ENCODE data around the gene SLC28A1. TPM values are rescaled to one million over a fixed set of nuclear protein-coding genes. Genes with fewer than 3 reads are reported as not detected.
A peak's percentile ranks its signal among the peaks of the same experiment; 100 is the strongest.
"Not testable (repeated sequence)": the region's sequence is repeated elsewhere in the genome, so short reads cannot be mapped to it uniquely, and the experiment has no call there.

The SLC28A1 gene
- total RNA-seq, 2 donors from 2014 or later = 0.80 TPM; not detected in 1

GRCh38 chr15:84924077-84924731, 39.7 kb downstream of the SLC28A1 start:
- TF ChIP-seq CTCF (IDR thresholded peaks at IDR 0.05) = no peak
- H3K27ac ChIP-seq = no peak overlapping the region

GRCh38 chr15:84924821-84925569, 40.5 kb downstream of the SLC28A1 start:
- H3K4me3 ChIP-seq; H3K27ac ChIP-seq; H3K4me1 ChIP-seq; H3K36me3 ChIP-seq; H3K27me3 ChIP-seq; H3K9me3 ChIP-seq; H3K9ac ChIP-seq (ENCODE audit: low read depth in 2 of 2, low read length in 2 of 2): not testable (repeated sequence)
- intact Hi-C loops (cut with DNase I) = loop anchor here (5.0 kb wide), 3 partner anchors 78 to 338 kb away; no protein-coding TSS in a partner anchor
- peak; percentile 28 for DNase-seq

More at GRCh38 chr15:84924077-84924731, 39.7 kb downstream of the SLC28A1 start:
- DNase-seq = no peak
- Histone ChIP-seq H3K9ac (ENCODE audit: low read depth in 2 of 2, low read length in 2 of 2) (no peak overlapping the region), H3K4me3 (no peak overlapping the region), H3K9me3 (no peaks in the 10 kb centered on the region), H3K36me3 (no peaks in the 10 kb centered on the region), H3K27me3 (no peaks in the 10 kb centered on the region), H3K4me1 (no peaks in the 10 kb centered on the region)
- intact Hi-C loops (cut with DNase I) = no loop called here

- Histone ChIP-seq H3K27me3 (no peaks in the 10 kb centered on the region), H3K36me3 (no peaks in the 10 kb centered on the region), H3K4me1 (no peaks in the 10 kb centered on the region), H3K9me3 (no peaks in the 10 kb centered on the region), H3K9ac (ENCODE audit: low read depth in 2 of 2, low read length in 2 of 2) (no peak overlapping the region), H3K4me3 (no peak overlapping the region), H3K27ac (no peak overlapping the region)
- TF ChIP-seq CTCF (IDR thresholded peaks at IDR 0.05) = no peak
- DNase-seq = no peak
- intact Hi-C loops (cut with DNase I) = loop anchor here (5.0 kb wide), 3 partner anchors 79 to 339 kb away; no protein-coding TSS in a partner anchor
These were observed 41.4 kb downstream of the SLC28A1 start for GRCh38 chr15:84925906-84926305.

GRCh38 chr15:84926491-84927230, 42.2 kb downstream of the SLC28A1 start:
- TF ChIP-seq CTCF (IDR thresholded peaks at IDR 0.05) = no peak
- intact Hi-C loops (cut with DNase I) = loop anchor here (5.0 kb wide), 3 partner anchors 79 to 339 kb away; no protein-coding TSS in a partner anchor
- no peaks in the 10 kb centered on the region for H3K36me3 ChIP-seq

GRCh38 chr15:84928843-84929168, 44.3 kb downstream of the SLC28A1 start:
- Histone ChIP-seq H3K9ac (ENCODE audit: low read depth in 2 of 2, low read length in 2 of 2) (no peak overlapping the region), H3K9me3 (no peaks in the 10 kb centered on the region), H3K4me1 (no peaks in the 10 kb centered on the region), H3K27me3 (no peaks in the 10 kb centered on the region), H3K4me3 (no peak overlapping the region), H3K27ac (no peak overlapping the region), H3K36me3 (no peaks in the 10 kb centered on the region)
- intact Hi-C loops (cut with DNase I) = loop anchor here (5.0 kb wide), 3 partner anchors 82 to 342 kb away; no protein-coding TSS in a partner anchor
- no peak for DNase-seq
- TF ChIP-seq CTCF (IDR thresholded peaks at IDR 0.05) = no peak

More at GRCh38 chr15:84926491-84927230, 42.2 kb downstream of the SLC28A1 start:
- no peaks in the 10 kb centered on the region for H3K9me3 ChIP-seq
- H3K9ac ChIP-seq (ENCODE audit: low read depth in 2 of 2, low read length in 2 of 2) = no peak overlapping the region
- DNase-seq = no peak
- no peaks in the 10 kb centered on the region for H3K27me3 ChIP-seq
- no peak overlapping the region for H3K27ac ChIP-seq
- no peak overlapping the region for H3K4me3 ChIP-seq
- H3K4me1 ChIP-seq = no peaks in the 10 kb centered on the region

Measured in colonic mucosa (tissue), 4 donors.